GM12878 (cell line): ENCODE results near the gene LDB2. TPM values are rescaled to one million over a fixed set of nuclear protein-coding genes. Genes with fewer than 3 reads are reported as not detected.

Experiments used
- ATAC-seq: fragments of 200-7000 bp; cut with Tn5 transposase; 3 replicates; pipeline ENCODE4 v1.9.1; 2020; ENCODE audit warnings: mild to moderate bottlenecking, moderate library complexity
- BruUV-seq: library from RNA; stranded (reverse); fragments of 400-500 nt; replicated peaks from 2 replicates; lab custom pipeline; 2021; lab: Mats Ljungman, UMichigan
- CTCF ChIA-PET: fragments of 300-600 bp; sonication (Branson Sonifier 250); formaldehyde crosslinking; extraction: SDS; loops from one replicate; lab custom pipeline; 2021; ENCODE audit warnings: inconsistent platforms; lab: Yijun Ruan, JAX
- POLR2A ChIA-PET: fragments of 350-600 bp; formaldehyde crosslinking; extraction: SDS; loops from one replicate; lab custom pipeline; 2021; ENCODE audit warnings: inconsistent platforms; lab: Charles Lee
- RAD21 ChIA-PET: fragments of 300-600 bp; sonication (Branson Sonifier 250); formaldehyde crosslinking; loops from one replicate; lab custom pipeline; 2023; ENCODE audit warnings: antibody characterized with exemption; ENCODE audit not compliant: unreplicated experiment; lab: Charles Lee
- SMC1A ChIA-PET: fragments of 300-600 bp; sonication (Branson Sonifier 250); formaldehyde crosslinking; loops from one replicate; lab custom pipeline; 2023; ENCODE audit not compliant: unreplicated experiment, uncharacterized antibody; lab: Charles Lee
- DNase-seq: peaks from one replicate; pipeline ENCODE4 v3.0.0-alpha.2; 2011; ENCODE audit warnings: low read depth, low spot score
- FAIRE-seq: peaks from 3 replicates; lab custom pipeline; 2011; peaks lifted over from hg19 to GRCh38; lab: Jason Lieb, UNC
- H2AFZ ChIP-seq: 2 replicates; pipeline ENCODE4 v1.6.0; 2011; ENCODE audit warnings: low read depth, low read length, control low read depth; ENCODE audit not compliant: control insufficient read depth
- H3K27ac ChIP-seq: 2 replicates; pipeline ENCODE4 v1.5.1; 2011; ENCODE audit warnings: control low read depth; ENCODE audit not compliant: control insufficient read depth, insufficient read depth
- H3K27me3 ChIP-seq, 2 experiments: replicated peaks in 1 of 2; 2 replicates each; pipeline versions ENCODE4 v1.6.0 to v1.6.1; 2011; ENCODE audit warnings: low read length in 1 of 2; ENCODE audit not compliant: control insufficient read depth in 2 of 2, insufficient read depth in 2 of 2
- H3K36me3 ChIP-seq, 2 experiments: 2 replicates each; pipeline ENCODE4 v1.5.1; 2011; ENCODE audit warnings: low read length in 1 of 2; ENCODE audit not compliant: control insufficient read depth in 2 of 2, insufficient read depth in 2 of 2
- H3K4me1 ChIP-seq: 2 replicates; pipeline ENCODE4 v1.6.1; 2011; ENCODE audit warnings: mild to moderate bottlenecking, low read length, moderate library complexity, mixed read lengths; ENCODE audit not compliant: control insufficient read depth, insufficient read depth
- H3K4me2 ChIP-seq: 2 replicates; pipeline ENCODE4 v1.6.0; 2011; ENCODE audit warnings: control low read depth; ENCODE audit not compliant: control insufficient read depth, insufficient read depth
- H3K4me3 ChIP-seq: fragments of 200-600 bp; sonication (generic); 2 replicates; pipeline ENCODE4 v1.5.1; 2016
- H3K79me2 ChIP-seq: 2 replicates; pipeline ENCODE4 v1.6.0; 2011; ENCODE audit warnings: low read length; ENCODE audit not compliant: control insufficient read depth, insufficient read depth
- H3K9ac ChIP-seq: 2 replicates; pipeline ENCODE4 v1.8.0; 2011; ENCODE audit warnings: low read length, control low read depth, mixed read lengths; ENCODE audit not compliant: control insufficient read depth, insufficient read depth
- H3K9me3 ChIP-seq: replicated peaks from 3 replicates; pipeline ENCODE4 v1.5.1; 2011; ENCODE audit warnings: mild to moderate bottlenecking, low read length; ENCODE audit not compliant: control insufficient read depth, insufficient read depth
- H4K20me1 ChIP-seq: 2 replicates; pipeline ENCODE4 v1.6.0; 2011; ENCODE audit not compliant: control insufficient read depth, insufficient read depth
- ATF3 ChIP-seq: IDR thresholded peaks from 2 replicates; pipeline ENCODE4 v1.6.1; 2011; ENCODE audit warnings: low read depth, mild to moderate bottlenecking, low read length, moderate library complexity, borderline replicate concordance; ENCODE audit errors: extremely low read depth
- BHLHE40 ChIP-seq, 2 experiments: fragments of 450-650 bp in 1 of 2; IDR thresholded peaks; 2 replicates each; pipeline ENCODE4 v1.6.1; 2011 to 2017; ENCODE audit warnings: low read depth in 2 of 2, borderline replicate concordance in 1 of 2, improper control_type of control experiment in 1 of 2, low read length in 1 of 2, mild to moderate bottlenecking in 1 of 2
- CEBPB ChIP-seq, 2 experiments: fragments of 150-350 bp in 1 of 2; IDR thresholded peaks; 2 replicates each; pipeline ENCODE4 v1.6.1; 2012 to 2014; ENCODE audit warnings: low read depth in 2 of 2, low read length in 2 of 2, borderline replicate concordance in 1 of 2, inconsistent platforms in 1 of 2
- CHD1 ChIP-seq: IDR thresholded peaks from 2 replicates; pipeline ENCODE4 v1.6.1; 2012; ENCODE audit warnings: low read depth, low read length, improper control_type of control experiment
- CHD2 ChIP-seq: IDR thresholded peaks from 2 replicates; pipeline ENCODE4 v1.6.1; 2011; ENCODE audit warnings: low read depth, low read length, improper control_type of control experiment, borderline replicate concordance
- ETV6 ChIP-seq, 2 experiments: fragments of 450-650 bp in 1 of 2; IDR thresholded peaks in 1 of 2; conservative IDR thresholded peaks in 1 of 2; 2 replicates each; pipeline ENCODE4 v1.6.1; 2014; ENCODE audit warnings: antibody characterized with exemption in 1 of 2, borderline replicate concordance in 1 of 2, low read depth in 1 of 2, mild to moderate bottlenecking in 1 of 2, moderate library complexity in 1 of 2
- MTA2 ChIP-seq: fragments of 450-650 bp; IDR thresholded peaks from 2 replicates; pipeline ENCODE4 v1.6.1; 2016; ENCODE audit warnings: low read depth, mild to moderate bottlenecking, moderate library complexity
- PKNOX1 ChIP-seq: fragments of 450-650 bp; IDR thresholded peaks from 2 replicates; pipeline ENCODE4 v1.6.1; 2016; ENCODE audit warnings: mild to moderate bottlenecking
- POLR2AphosphoS2 ChIP-seq: IDR thresholded peaks from 2 replicates; pipeline ENCODE4 v1.6.1; 2011; ENCODE audit warnings: low read depth, mild to moderate bottlenecking, low read length, improper control_type of control experiment, moderate library complexity
- RUNX3 ChIP-seq: IDR thresholded peaks from 2 replicates; pipeline ENCODE4 v1.6.1; 2012; ENCODE audit warnings: low read length, inconsistent platforms
- SIN3A ChIP-seq: IDR thresholded peaks from 2 replicates; pipeline ENCODE4 v1.6.1; 2012; ENCODE audit warnings: low read depth, low read length, improper control_type of control experiment
- SMAD5 ChIP-seq: IDR thresholded peaks from 2 replicates; pipeline ENCODE4 v1.6.1; 2016; ENCODE audit warnings: antibody characterized with exemption, low read depth
- SUPT20H ChIP-seq: IDR thresholded peaks from 2 replicates; pipeline ENCODE4 v1.6.1; 2011; ENCODE audit warnings: low read depth, mild to moderate bottlenecking, low read length, moderate library complexity, borderline replicate concordance; ENCODE audit not compliant: control insufficient read depth
- USF2 ChIP-seq: IDR thresholded peaks from 2 replicates; pipeline ENCODE4 v1.6.1; 2011; ENCODE audit warnings: low read depth, low read length, improper control_type of control experiment, borderline replicate concordance
- ZNF207 ChIP-seq: fragments of 450-650 bp; IDR thresholded peaks from 2 replicates; pipeline ENCODE4 v1.6.1; 2014; ENCODE audit warnings: antibody characterized with exemption, mild to moderate bottlenecking, borderline replicate concordance
- ZNF592 ChIP-seq: fragments of 450-650 bp; IDR thresholded peaks from 2 replicates; pipeline ENCODE4 v1.6.1; 2017; ENCODE audit warnings: mild to moderate bottlenecking, moderate library complexity
- ZNF622 ChIP-seq: fragments of 450-650 bp; IDR thresholded peaks from 2 replicates; pipeline ENCODE4 v1.6.1; 2017; ENCODE audit warnings: mild to moderate bottlenecking, inconsistent platforms
- ZSCAN29 ChIP-seq: fragments of 450-650 bp; IDR thresholded peaks from 2 replicates; pipeline ENCODE4 v1.6.1; 2017; ENCODE audit warnings: mild to moderate bottlenecking, moderate library complexity
- WGBS: methylation state at CpG from one replicate; pipeline ENCODE4 v1.1.6; 2016; ENCODE audit warnings: low lambda C conversion rate; ENCODE audit not compliant: insufficient replicate concordance, insufficient coverage; ENCODE audit errors: missing lambda C conversion rate; 5-methylcytosine and 5-hydroxymethylcytosine counted together
- in situ Hi-C: fragments of 300-500 bp; cut with MboI; formaldehyde crosslinking; loops from 9 replicates; pipeline ENCODE4 v1.14.3; 2018; ENCODE audit warnings: mixed read lengths
- intact Hi-C: fragments of 100-400 bp; cut with micrococcal nuclease; formaldehyde crosslinking; loops from one replicate; pipeline ENCODE4 v1.14.2; 2022; ENCODE audit not compliant: unreplicated experiment
- polyA plus RNA-seq, 11 experiments: library from polyadenylated mRNA; depleted of rRNA in 4 of 11; unstranded in 6 of 11; stranded (reverse) in 5 of 11; fragments of >200 nt; fragmentation: Nextera tagmentation in 4 of 11; fragmentation: Illumina TruSeq in 1 of 11; extraction: Ambion mirVana in 4 of 11; extraction: Trizol in 1 of 11; gene quantifications; 1 replicate in 1 of 11; 2 replicates in 10 of 11; pipeline versions ENCODE4 v1.2.1 to v1.2.3, GENCODE V29; 2011 to 2016; ENCODE audit warnings: inconsistent platforms in 2 of 11, missing spikeins in 2 of 11, low read depth in 1 of 11
- total RNA-seq, 4 experiments: library from RNA; depleted of rRNA in 3 of 4; stranded (reverse); fragments of >200 nt in 3 of 4; fragmentation: Illumina TruSeq in 1 of 4; extraction: Trizol in 1 of 4; gene quantifications; 2 replicates each; pipeline versions ENCODE4 v1.2.1 to v1.2.3, GENCODE V29; 2013 to 2021

Gene LDB2
- total and polyA plus RNA-seq, 10 of the 15 experiments (the other 5 are each of a cell fraction or from before 2014, with no cell fraction given), result 0.15 TPM; not detected in 9

- TF ChIP-seq POLR2AphosphoS2 (no peak), BHLHE40 (IDR thresholded peaks at IDR 0.05; ENCODE audit: borderline replicate concordance in 1 of 2, low read depth in 2 of 2, low read length in 1 of 2) (no peak), CHD2 (no peak), RUNX3 (no peak), SIN3A (no peak), ZNF622 (no peak), CHD1 (no peak)
These were observed 405.6 kb downstream of the LDB2 start (continued) for GRCh38 chr4:16492872-16493271.

- Histone ChIP-seq H3K27ac (no peak overlapping the region), H3K27me3 (no peaks in the 10 kb centered on the region), H3K9me3 (no peaks in the 10 kb centered on the region), H3K79me2 (no peaks in the 10 kb centered on the region), H3K9ac (no peak overlapping the region), H4K20me1 (no peaks in the 10 kb centered on the region), H3K36me3 (no peaks in the 10 kb centered on the region), H2AFZ (no peak overlapping the region), H3K4me2 (no peak overlapping the region), H3K4me3 (no peak overlapping the region), H3K4me1 (no peaks in the 10 kb centered on the region)
- RAD21 ChIA-PET, result no interaction called here
- SMC1A ChIA-PET, result no interaction called here
- ATAC-seq, result no peak
- POLR2A ChIA-PET, result no interaction called here
- no TSS peak for BruUV-seq
- 10% methylated on average over 3 of the region's 3 CpGs for WGBS
- in situ Hi-C loops, result no loop called here
- intact Hi-C loops, result no loop called here
- no peak for DNase-seq
- no peak for FAIRE-seq
- CTCF ChIA-PET, result no interaction called here
- TF ChIP-seq MTA2 (no peak), ZNF592 (no peak), CEBPB (IDR thresholded peaks at IDR 0.05; ENCODE audit: borderline replicate concordance in 1 of 2, low read depth in 2 of 2, low read length in 2 of 2) (no peak), PKNOX1 (no peak), USF2 (no peak), ETV6 (conservative IDR thresholded peaks at IDR 0.05 in 1 of 2, IDR thresholded peaks at IDR 0.05 in 1 of 2; ENCODE audit: borderline replicate concordance in 1 of 2, low read depth in 1 of 2) (no peak), ATF3 (no peak), ZSCAN29 (no peak), SMAD5 (no peak), ZNF207 (no peak), SUPT20H (no peak)
These were observed 409.2 kb downstream of the LDB2 start for GRCh38 chr4:16489226-16489625.
